Kidney glomerular epithelial cell (primary cell): ENCODE measurements around the gene DPF1.

Source experiments
- DNase-seq: peaks from one replicate; lab custom pipeline; 2025; lab: John Stamatoyannopoulos, UW

DPF1 gene

DNA sequence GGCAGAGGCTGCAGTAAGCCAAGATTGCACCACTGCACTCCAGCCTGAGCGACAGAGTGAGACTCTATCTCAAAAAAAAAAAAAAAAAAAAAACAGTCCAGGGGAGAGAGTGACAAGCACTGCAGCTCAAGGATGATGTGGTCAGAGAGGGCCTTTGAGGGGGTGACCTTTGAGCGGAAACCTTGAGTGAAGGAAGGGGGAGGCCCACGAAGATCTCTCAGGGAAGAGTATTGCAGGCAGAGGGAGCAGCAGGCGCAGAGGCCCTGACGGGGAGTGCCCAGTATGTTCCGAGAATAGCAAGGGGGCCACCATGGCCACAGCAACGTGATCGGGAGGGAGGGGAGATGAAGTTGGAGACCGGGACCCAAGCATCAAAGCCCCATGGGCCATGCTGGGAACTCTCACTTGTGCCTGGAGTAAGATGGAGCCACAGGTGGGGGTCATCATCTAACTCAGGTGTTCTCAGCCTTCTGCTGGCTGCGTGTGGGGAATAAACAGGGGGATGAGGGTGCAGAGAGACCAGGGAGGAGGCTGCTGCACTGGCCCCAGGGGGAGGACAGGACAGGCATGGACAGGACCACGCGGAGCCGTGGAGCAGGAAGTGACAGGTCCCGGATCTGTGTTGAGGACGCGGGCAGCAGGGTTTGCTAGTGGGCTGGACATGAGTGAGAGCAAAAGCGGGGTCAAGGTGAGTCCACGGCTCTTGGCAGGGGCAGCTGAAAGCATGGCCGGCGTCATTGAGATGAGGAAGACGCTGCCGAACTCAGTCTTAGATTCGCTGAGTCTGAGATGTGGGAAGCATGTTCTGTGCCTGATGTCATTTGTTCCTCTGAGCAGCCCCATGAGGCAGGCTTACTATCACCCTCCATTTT is 60.4 kb downstream of the DPF1 start:
- DNase-seq: no peak

GRCh38 chr19:38162632-38163031 is 61.4 kb downstream of the DPF1 start:
- DNase-seq: no peak

- no peak for DNase-seq
Observed at GRCh38 chr19:38162094-38162493, 61.9 kb downstream of the DPF1 start.
